Astrocyte of the hippocampus (primary cell): ENCODE data around the gene TMPRSS12.
A peak's percentile ranks its signal among the peaks of the same experiment; 100 is the strongest.
"Not testable (repeated sequence)": the region's sequence is repeated elsewhere in the genome, so short reads cannot be mapped to it uniquely, and the experiment has no call there.

Experiments used
- DNase-seq: peaks from one replicate; pipeline ENCODE4 v3.0.0; 2011; ENCODE audit warnings: low read depth, low spot score

TMPRSS12 gene

GRCh38 chr12:50842637-50843493 is at the start of gene TMPRSS12:
Gene TMPRSS12 (plus strand): TSS chr12:50842926. CDS start chr12:50842965, 39 bp downstream.
- DNase-seq = no peak

GRCh38 chr12:50799908-50800307 is 42.8 kb upstream of the TMPRSS12 start:
- no peak for DNase-seq

GRCh38 chr12:50803230-50803875 is 39.4 kb upstream of the TMPRSS12 start:
- no peak for DNase-seq

- no peak for DNase-seq
Observed at GRCh38 chr12:50806176-50806575, 36.5 kb upstream of the TMPRSS12 start.

GRCh38 chr12:50809131-50809530 is 33.6 kb upstream of the TMPRSS12 start:
- DNase-seq = not testable (repeated sequence)

- DNase-seq = not testable (repeated sequence)
Observed at GRCh38 chr12:50814921-50815320, 27.8 kb upstream of the TMPRSS12 start.

- no peak for DNase-seq
Observed at GRCh38 chr12:50820177-50820576, 22.5 kb upstream of the TMPRSS12 start.

GRCh38 chr12:50822082-50822481 is 20.6 kb upstream of the TMPRSS12 start:
- no peak for DNase-seq

- not testable (repeated sequence) for DNase-seq
Observed at GRCh38 chr12:50823724-50824123, 19.0 kb upstream of the TMPRSS12 start.

GRCh38 chr12:50824914-50825313 is 17.8 kb upstream of the TMPRSS12 start:
- no peak for DNase-seq

GRCh38 chr12:50825372-50825838 is 17.3 kb upstream of the TMPRSS12 start:
- peak; percentile 77 for DNase-seq

GRCh38 chr12:50828121-50828520 is 14.6 kb upstream of the TMPRSS12 start:
- DNase-seq = no peak

GRCh38 chr12:50828886-50829285 is 13.8 kb upstream of the TMPRSS12 start:
- DNase-seq = no peak

- not testable (repeated sequence) for DNase-seq
Observed at GRCh38 chr12:50833801-50834200, 8.9 kb upstream of the TMPRSS12 start.

- no peak for DNase-seq
Observed at GRCh38 chr12:50839042-50839441, 3.7 kb upstream of the TMPRSS12 start.

- DNase-seq = no peak
Observed at GRCh38 chr12:50840809-50841487, 1.8 kb upstream of the TMPRSS12 start.

GRCh38 chr12:50841716-50842531 is 802 bp upstream of the TMPRSS12 start:
- DNase-seq = no peak

GRCh38 chr12:50845021-50845647 is 2.4 kb downstream of the TMPRSS12 start:
- DNase-seq = no peak

GRCh38 chr12:50848963-50849362 is 6.2 kb downstream of the TMPRSS12 start:
- DNase-seq = no peak

- DNase-seq = not testable (repeated sequence)
Observed at GRCh38 chr12:50855218-50855617, 12.5 kb downstream of the TMPRSS12 start.

GRCh38 chr12:50855679-50856078 is 13.0 kb downstream of the TMPRSS12 start:
- not testable (repeated sequence) for DNase-seq
